GM18517 (cell line): ENCODE results near the gene MYOM1.
"Not testable (repeated sequence)": the region's sequence is repeated elsewhere in the genome, so short reads cannot be mapped to it uniquely, and the experiment has no call there.

Experiments
- ATAC-seq: cut with Tn5 transposase; IDR thresholded peaks from one replicate; pipeline ENCODE4 v1.9.1; 2021; ENCODE audit warnings: mild to moderate bottlenecking, moderate library complexity; ENCODE audit not compliant: unreplicated experiment

MYOM1 gene

DNA sequence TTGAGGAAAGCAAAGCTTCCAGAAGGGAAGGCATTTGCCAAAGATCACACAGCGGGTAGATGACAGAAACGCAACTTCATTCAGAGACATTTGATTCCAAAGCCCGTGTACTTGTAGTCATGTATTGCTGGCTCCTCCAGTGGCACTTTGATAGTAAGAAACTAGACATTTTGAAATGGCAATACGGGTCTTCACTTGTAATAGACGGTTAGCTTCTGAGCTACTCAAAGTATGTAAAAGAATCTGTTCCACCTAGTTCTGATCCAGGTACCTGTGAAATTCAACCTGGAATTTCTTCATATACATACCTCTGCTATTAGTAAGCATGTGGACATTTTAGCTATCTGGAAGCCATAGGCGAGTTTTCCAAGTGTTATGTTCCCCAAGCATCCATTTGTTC is 1.7 kb upstream of the MYOM1 start:
- ATAC-seq: no peak

DNA sequence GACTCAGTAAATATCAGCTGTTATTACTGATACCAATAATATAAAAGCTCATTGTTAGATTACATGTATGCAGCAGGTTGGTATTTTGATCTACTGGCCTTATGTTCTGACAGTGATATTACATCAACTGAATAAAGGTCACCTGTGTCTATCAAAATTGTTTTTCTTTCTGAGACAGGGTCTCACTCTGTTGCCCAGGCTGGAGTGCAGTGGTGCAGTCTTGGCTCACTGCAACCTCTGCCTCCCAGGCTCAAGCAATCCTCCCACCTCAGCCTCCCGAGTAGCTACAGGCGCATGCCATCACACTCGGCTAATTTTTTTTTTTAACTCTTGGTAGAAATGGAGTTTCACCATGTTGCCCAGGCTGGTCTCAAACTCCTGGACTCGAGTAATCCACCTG is 1.1 kb upstream of the MYOM1 start:
- not testable (repeated sequence) for ATAC-seq

DNA sequence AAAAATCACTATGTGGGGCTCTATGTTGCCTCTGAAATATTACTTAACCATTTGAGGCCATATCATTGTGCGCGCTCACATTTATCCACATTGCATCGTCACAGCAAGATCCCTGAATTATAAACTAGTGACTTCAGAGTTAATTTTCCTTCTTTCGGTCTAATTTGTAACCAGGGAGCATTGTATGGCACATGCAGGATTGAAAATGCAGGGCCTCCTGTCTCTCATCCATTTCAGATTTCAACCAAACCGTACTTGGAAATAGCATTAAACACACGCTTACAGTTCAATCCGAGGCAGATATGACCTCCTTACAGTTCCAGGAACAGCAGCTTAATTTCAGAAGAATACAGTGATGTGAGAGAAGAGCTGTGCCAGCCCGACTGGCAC is 532 bp downstream of the MYOM1 start:
- no peak for ATAC-seq

DNA sequence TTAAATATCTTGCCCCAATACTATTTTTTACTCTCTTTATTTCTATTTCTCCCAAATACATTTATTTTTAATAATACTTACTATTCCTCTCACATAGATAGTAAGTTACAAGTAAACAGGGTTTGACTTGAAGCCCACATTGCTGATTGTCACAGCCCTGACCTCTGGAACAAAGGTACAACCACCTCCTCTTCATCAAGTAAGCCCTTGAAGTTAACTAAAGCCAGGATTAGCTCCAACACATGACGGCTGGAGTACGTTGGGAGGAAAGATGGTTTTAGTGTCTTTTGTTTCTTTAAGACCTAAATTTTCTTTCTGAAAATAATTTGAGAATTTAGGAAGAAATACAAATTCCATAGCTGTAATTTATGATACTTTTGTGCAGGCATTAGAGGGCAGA is 949 bp downstream of the MYOM1 start:
- no peak for ATAC-seq

DNA sequence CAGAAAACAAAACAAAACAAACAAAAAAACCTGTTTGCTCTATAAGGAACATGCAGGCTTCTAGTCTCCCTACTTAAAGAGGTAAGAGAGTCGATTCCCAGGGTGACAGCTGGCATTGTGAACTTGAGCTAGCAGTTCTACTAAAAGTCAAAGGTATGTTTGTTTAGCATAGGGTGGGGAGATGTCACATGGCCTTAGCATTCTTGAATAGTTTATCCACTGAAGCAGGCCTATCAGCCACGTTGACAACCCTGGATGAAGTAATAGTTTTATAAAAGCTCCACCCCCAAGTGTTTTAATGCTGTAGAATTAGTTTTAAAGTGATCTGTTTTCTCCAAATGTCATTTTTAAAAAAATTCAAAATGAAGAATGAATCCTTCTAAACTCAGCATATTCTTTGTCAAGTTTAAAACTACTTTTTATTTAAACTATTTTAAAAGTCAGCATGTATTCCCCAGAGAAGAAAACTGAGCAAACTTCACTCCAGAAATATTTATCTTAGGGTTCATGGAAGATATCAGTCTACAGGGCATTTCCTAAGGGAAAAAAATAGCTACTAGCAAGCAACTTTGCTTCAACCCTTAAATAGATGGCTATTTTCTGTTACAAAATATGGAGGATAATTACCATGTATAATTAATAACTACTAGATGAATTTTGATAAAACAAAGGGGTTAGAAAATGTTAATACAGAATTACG is 1.7 kb downstream of the MYOM1 start:
- ATAC-seq: no peak

DNA sequence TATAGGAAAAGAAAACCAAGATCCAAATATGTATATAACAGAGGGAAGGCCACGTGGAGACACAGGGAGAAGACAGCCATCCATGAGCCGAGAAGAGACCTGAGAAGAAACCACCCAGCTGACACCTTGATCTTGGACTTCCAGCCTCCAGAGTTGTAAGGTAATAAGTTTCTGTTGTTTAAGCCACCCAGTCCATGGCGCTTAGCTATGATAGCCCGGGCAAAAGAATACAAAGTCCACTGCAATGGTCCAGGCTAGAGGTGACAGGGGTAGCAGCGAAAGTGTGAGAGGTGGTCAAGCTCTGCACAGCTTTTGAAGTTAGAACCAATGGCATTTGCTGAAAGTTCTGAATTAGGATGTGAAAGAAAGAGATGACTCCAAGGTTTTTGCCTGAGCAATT is 2.8 kb downstream of the MYOM1 start:
- ATAC-seq: no peak

DNA sequence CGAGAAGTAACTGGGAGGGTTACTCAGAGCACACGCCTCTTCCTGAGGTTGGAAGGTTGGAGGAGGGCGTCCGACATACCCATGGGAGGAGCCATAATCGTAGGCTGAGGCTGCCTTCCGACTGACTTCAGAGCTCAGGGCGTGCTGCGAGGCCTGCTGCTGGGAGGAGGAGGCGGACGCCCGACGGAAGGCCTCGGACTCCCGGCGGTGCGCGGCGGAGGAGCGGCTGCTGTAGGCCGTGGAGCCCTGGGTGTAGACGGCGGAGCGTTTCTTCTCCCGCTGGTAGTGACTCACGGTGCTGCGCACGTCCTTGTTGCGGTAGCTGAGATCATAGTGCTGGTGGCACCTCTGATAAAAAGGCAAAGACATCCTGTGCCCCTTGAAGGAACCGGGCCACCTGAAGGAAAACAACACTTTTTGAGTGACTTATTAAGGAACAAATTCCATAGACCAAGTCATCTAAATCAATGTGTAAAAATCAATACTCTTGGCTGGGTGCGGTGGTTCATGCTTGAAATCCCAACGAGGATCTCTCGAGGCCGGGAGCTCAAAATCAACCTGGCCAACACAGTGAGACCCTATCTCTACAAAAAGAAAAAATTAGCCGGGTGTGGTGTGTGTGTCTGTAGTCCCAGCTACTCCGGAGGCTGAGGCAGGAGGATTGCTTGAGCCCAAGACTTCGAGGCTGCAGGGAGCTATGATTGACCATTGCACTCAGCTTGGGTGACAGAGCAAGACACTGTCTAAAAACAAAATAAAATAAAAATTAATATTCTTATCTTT is 4.7 kb downstream of the MYOM1 start:
- no peak for ATAC-seq

DNA sequence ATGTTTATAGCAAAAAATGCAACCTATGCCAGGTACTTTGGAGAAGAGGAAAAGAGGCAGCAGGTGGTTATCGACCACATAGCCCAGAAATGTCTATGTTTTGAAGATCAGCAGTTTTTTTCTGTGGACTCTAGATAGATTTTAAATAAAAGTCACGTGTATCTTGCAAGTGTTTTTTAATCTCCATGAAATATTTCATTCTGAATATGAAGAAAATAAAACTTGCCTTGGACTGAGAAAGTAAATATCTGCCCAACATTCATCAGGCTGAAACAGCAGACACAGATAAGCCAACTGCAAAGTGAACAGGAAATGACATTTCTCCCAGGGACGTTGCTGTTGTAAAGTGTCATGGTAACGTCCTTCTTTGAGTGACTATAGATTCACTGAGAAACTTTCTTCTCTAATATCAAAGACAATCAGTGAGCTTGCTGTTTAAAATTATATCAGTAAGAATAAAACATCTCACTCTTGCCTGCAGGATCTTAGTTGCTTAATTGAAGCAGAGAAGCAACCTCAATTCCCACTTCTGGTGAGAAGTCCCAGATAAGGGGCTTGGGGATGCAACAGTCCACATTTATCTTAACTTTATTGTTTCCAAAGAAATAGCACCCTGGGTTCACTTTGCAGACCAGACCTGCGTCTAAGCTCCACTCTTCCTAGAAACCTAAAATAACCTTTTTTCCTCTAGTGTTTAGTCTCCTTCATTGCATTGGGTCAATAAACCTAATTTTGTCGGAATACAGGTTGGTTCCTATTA is 6.3 kb downstream of the MYOM1 start:
- no peak for ATAC-seq

DNA sequence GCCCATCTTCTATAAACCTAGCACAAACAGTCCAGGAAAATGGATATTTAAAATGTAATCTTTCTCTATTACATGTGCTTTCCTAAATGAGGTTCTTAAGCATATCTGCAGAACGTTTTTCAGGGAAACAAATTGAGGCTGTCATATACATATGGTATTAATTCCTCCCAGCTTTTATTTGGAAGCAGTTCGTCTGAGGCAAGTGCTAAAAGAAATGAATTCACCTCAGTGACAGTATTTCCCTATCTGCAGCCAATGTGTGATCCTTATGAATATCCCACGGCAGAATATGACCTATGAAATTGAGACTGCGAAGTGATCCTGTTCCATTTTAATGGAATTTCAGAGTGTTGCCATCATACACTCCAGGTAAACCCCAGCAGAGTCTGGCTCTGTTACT is 7.1 kb downstream of the MYOM1 start:
- ATAC-seq: no peak

DNA sequence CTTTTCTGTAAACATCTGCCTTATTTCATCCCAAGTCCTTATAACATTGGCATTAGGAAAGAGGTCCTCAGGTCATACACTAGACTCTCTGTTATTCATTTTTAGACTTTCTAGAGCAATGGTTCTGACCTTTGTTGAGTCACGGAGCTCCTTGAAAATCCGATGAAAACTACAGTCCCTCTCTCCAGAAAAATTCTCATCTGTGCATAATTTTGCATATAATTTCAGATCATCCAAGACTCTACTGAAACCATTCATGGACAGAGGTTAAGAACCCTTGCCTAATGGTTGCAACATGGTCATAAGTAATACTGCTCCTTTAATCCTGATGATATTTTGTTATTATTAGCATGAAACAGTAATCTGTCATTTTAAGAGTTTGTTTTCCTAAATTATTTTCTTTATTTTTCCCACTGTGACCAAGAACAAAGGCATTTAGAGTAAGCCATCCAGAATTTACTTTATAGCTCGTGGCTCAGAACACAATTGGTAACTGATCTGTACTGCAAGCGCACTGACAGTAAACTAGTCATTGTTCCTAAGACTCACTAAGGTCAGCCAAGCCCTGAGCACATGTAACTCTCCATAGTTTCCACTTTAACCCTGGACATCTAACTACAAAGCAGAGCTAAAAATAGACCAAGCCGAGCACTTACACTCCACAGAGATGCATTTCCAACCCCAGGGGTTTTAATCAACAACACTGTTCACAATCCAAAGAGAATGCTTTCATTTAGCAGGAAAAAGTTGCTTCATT is 8.4 kb downstream of the MYOM1 start:
- ATAC-seq: no peak

DNA sequence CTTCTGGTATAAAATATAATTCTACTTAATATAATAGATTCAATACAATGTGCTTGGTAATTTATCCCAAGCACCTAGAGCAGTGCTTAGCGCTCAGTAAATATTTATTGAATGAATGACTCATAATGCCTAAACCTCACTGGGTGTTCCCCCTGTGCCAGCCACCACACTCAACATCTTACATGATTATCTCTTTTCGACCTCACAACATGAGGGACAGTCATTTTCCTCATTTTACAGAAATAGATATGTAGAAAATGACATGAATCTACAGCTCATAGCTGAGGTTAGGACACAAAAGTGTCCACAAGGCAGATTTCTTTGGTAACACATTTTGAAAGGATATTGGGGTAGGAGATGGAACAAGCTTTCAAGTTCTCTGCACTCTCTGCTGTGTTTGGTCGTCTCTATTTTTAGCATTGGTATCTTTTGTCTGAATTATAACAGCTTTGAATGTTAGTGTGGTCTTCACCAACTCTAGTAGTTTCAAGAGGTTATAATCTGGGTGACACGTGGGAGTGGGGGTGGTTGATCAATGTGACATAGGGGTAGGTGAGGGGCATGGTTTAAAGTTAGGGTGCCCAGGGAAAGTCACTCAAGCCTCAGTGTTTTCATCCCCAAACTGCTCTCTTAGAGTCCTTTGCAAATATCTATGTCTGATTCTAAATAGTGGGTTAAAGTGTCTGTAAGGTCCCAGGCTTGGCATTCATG is 9.8 kb downstream of the MYOM1 start:
- ATAC-seq: peak; percentile 94

DNA sequence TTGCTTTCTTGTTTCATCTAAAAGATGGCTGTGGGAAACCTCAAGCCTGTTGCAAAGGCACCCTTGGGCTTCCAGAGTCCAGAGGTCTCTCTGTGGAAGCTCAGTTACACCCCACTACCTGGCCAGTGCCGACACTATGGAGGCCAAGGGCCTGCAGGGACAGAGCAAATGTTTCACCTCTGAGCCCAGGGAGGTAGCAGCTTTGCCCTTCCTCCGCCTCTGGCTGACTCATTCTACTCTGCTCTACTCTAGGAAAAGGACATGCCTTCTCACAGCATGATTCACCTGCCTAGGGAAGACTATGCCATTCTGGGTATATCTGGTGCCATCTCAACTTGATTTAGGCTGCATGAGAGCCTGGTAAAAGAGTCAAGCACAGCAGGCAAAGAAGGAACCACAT is 12.2 kb downstream of the MYOM1 start:
- ATAC-seq: no peak

DNA sequence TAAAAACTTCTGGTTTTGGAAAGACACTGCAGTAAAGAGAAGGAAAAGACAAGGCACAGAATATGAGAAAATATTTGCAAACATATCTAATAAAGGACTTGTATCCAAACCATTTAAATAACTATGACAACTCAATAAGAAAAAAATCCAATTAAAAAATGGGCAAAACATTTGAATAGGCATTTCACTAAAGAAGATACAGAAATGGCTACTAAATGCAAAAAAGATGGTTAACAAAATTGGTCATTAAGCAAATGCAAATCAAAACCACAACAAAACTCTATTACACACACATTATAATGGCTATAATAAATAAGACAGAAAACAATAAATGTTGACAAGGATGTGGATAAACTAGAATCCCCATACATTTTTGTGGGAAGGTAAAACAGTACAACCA is 14.5 kb downstream of the MYOM1 start:
- no peak for ATAC-seq

DNA sequence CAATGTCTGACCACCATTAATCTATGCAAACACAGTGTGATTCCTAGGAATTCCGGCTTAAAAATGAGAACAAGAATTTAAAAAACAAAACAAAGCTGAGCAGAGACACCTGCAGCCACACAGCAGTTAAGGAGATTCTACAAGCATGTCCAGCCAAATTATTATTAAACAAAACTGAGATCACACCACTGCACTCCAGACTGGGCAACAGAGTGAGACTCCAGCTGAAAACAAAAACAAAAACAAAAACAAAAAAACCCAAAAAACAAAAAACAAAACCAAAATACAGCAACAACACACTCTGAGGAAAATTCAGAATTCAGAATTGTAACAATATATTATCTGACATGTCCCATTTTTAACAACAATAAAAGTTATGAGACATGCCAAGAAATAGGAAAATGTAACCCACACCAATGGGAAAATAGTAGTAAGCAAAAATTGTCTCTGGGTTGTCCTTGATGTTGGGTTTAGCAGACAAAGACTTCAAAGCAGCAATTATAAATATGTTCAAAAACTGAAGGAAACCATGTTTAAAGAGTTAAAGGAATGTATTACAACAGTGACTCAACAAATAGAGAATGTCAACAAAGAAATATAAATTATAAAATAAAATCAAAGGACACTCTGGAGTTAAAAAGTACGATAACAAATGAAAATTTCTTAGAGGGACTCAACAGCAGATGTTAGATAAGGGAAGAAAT is 19.7 kb downstream of the MYOM1 start:
- ATAC-seq: no peak

DNA sequence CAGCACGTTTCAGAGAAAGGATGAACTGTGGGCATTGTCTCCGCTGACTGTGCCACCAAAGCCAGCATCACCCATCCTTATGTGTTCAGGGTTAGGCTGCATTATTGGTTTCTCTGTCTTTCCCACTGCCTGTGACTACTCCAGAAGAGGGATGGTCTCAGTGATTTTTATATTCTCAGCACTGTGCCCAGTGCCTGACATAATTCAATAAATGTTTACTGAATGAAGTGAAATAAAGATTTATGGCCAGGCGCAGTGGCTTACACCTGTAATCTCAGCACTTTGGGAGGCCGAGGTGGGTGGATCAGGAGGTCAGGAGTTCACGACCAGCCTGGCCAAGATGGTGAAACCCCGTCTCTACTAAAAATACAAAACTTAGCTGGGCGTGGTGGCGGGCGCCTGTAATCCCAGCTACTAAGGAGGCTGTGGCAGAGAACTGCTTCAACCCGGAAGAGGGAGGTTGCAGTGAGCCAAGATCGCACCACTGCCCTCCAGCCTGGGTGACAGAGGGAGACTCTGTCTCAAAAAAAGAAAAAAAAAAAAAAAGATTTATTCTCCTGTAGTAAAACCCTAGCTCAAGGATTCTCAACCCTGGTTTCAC is 21.4 kb downstream of the MYOM1 start:
- ATAC-seq: not testable (repeated sequence)

DNA sequence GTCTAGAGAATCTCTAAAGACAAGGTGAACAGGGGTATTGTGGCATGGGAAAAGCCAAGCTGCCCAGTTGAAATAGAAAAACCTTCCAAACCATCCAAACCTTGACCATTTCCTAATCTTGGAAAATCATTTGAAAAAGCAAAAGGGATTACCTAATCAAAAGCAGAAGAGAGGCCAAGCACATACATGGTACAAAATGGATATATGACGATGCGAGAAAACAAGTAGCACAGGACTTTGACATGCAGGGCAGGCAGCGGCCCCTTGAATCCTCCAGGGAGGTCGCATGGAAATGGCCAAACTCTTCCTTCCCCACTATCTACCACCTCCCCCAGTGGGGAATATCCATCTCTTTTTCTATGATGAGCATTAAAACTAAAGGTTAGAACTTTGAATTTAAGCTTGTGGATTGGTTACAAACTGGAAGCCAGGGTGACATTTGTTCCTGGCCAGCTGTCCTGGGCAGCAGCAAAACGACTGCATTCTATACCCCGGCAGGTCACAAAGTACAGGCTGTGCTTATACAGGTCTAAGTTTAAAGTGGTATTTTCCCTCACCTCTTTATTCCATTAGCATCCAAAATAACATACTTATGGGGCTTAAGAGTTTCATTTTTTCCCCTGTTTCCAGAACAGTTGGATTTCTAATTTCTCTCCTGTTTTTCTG is 24.7 kb downstream of the MYOM1 start:
- no peak for ATAC-seq

DNA sequence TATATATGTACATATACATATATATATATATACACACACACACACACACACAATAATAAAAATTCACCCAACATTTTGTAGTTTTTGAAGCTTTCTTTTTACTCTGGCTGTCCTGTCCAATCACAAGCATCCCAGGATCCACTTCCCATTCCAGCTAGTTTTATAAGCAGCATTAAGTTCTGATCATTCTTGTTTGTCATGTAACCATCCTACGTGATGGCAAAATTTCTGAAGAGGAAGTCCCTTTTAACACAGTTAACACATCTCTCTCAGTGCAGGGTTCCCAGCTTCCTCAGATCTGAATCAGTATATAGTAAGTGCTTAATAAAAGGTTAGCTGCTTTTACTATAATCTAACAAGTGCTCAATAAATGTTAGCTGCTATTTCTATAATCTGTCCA is 26.4 kb downstream of the MYOM1 start:
- ATAC-seq: no peak

DNA sequence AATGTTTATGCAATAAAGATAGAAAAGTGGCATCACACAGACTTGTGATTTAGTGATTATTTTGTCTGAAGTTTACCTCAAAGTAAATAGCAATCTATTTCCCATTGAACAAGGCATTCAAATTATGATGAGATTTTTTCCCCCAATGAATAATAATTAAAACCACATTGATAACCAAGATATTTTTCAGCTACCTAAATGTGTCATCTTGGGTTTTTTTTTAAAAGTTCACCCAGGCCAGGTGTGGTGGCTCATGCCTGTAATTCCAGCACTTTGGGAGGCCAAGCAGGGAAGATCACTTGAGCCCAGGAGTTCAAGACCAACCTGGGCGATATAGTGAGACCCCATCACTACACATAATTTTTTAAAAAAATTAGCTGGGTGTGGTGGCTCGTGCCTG is 27.0 kb downstream of the MYOM1 start:
- no peak for ATAC-seq

DNA sequence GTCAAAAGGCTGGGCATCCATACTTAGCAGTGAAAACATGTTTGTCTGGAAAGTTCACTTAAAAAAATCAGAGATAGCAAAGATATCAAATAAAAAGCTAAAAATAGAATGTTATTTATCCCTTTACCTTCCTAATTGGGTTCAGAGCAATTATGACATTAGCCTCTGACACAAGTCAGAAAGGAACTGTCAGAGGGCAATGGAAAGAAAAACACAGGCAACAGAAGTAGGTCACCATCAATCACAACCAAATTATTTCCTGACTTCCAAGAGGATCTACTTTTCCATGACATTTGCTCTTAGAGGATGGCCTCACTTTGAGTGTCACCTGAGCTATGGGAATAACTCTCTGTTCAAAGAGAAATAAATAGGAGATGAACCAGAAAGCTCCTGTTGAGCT is 27.5 kb downstream of the MYOM1 start:
- ATAC-seq: no peak
